ENCODE measurements around the gene RABGAP1L.

The RABGAP1L gene

GRCh38 chr1:174274884-174275283, 115.6 kb downstream of the RABGAP1L start:
- Histone ChIP-seq H4K91ac (ENCODE audit: low read depth, low read length, poor library complexity) (no peak overlapping the region), H2BK5ac (ENCODE audit: low read length) (no peak overlapping the region), H2BK120ac (ENCODE audit: low read depth, low read length) (no peak overlapping the region), H2AK5ac (ENCODE audit: low read depth, low read length) (no peak overlapping the region), H3K9me3 (replicated peaks in 1 of 2; ENCODE audit: control insufficient read depth in 2 of 2, insufficient read depth in 1 of 2, low read depth in 1 of 2, low read length in 2 of 2) (no peaks in the 10 kb centered on the region), H2BK12ac (ENCODE audit: low read length) (no peak overlapping the region), H3K27me3 (ENCODE audit: control insufficient read depth in 3 of 3, insufficient read depth in 3 of 3, low read depth in 1 of 3, low read length in 3 of 3) (no peaks in the 10 kb centered on the region), H3K18ac (ENCODE audit: low read length) (no peak overlapping the region), H2AFZ (ENCODE audit: low read length) (no peak overlapping the region), H3K23ac (ENCODE audit: low read depth, low read length, poor library complexity) (no peak overlapping the region), H3K27ac (replicated peaks; ENCODE audit: low read length) (no peak overlapping the region), H4K8ac (ENCODE audit: low read depth, low read length) (no peak overlapping the region), H3K36me3 (replicated peaks in 1 of 2; ENCODE audit: control insufficient read depth in 2 of 2, insufficient read depth in 2 of 2, low read length in 2 of 2) (no peaks in the 10 kb centered on the region), H3K9ac (ENCODE audit: low read depth, low read length, poor library complexity) (no peak overlapping the region), H3K79me1 (ENCODE audit: low read depth, low read length) (no peaks in the 10 kb centered on the region), H3K4ac (ENCODE audit: low read length) (no peak overlapping the region), H3K4me1 (ENCODE audit: control insufficient read depth in 2 of 2, insufficient read depth in 1 of 2, low read depth in 1 of 2, low read length in 2 of 2) (no peaks in the 10 kb centered on the region), H3K4me2 (ENCODE audit: insufficient read depth, low read length, poor library complexity, severe bottlenecking) (no peak overlapping the region), H2BK15ac (ENCODE audit: low read length) (no peak overlapping the region), H3K4me3 (ENCODE audit: low read length in 2 of 2) (no peak overlapping the region), H3K14ac (ENCODE audit: low read length) (no peak overlapping the region)
- no CpG with 5 or more reads among the region's 2 CpGs for WGBS, 2 donors (ENCODE audit: extremely low coverage in 2 of 2, insufficient read length in 2 of 2, insufficient replicate concordance in 1 of 2)
- no peak for DNase-seq (ENCODE audit: low spot score)

GRCh38 chr1:174276087-174276486, 116.8 kb downstream of the RABGAP1L start:
- Histone ChIP-seq H3K4ac (ENCODE audit: low read length) (no peak overlapping the region), H3K9ac (ENCODE audit: low read depth, low read length, poor library complexity) (no peak overlapping the region), H2AFZ (ENCODE audit: low read length) (no peak overlapping the region), H2BK120ac (ENCODE audit: low read depth, low read length) (no peak overlapping the region), H3K4me2 (ENCODE audit: insufficient read depth, low read length, poor library complexity, severe bottlenecking) (no peak overlapping the region), H3K9me3 (replicated peaks in 1 of 2; ENCODE audit: control insufficient read depth in 2 of 2, insufficient read depth in 1 of 2, low read depth in 1 of 2, low read length in 2 of 2) (no peaks in the 10 kb centered on the region), H3K14ac (ENCODE audit: low read length) (no peak overlapping the region), H2BK5ac (ENCODE audit: low read length) (no peak overlapping the region), H3K18ac (ENCODE audit: low read length) (no peak overlapping the region), H2BK15ac (ENCODE audit: low read length) (no peak overlapping the region), H2AK5ac (ENCODE audit: low read depth, low read length) (no peak overlapping the region), H3K23ac (ENCODE audit: low read depth, low read length, poor library complexity) (no peak overlapping the region), H3K4me1 (ENCODE audit: control insufficient read depth in 2 of 2, insufficient read depth in 1 of 2, low read depth in 1 of 2, low read length in 2 of 2) (no peaks in the 10 kb centered on the region), H3K27ac (replicated peaks; ENCODE audit: low read length) (no peak overlapping the region), H3K27me3 (ENCODE audit: control insufficient read depth in 3 of 3, insufficient read depth in 3 of 3, low read depth in 1 of 3, low read length in 3 of 3) (no peaks in the 10 kb centered on the region), H3K79me1 (ENCODE audit: low read depth, low read length) (no peaks in the 10 kb centered on the region), H3K36me3 (replicated peaks in 1 of 2; ENCODE audit: control insufficient read depth in 2 of 2, insufficient read depth in 2 of 2, low read length in 2 of 2) (no peaks in the 10 kb centered on the region), H4K8ac (ENCODE audit: low read depth, low read length) (no peak overlapping the region), H3K4me3 (ENCODE audit: low read length in 2 of 2) (no peak overlapping the region), H4K91ac (ENCODE audit: low read depth, low read length, poor library complexity) (no peak overlapping the region), H2BK12ac (ENCODE audit: low read length) (no peak overlapping the region)
- WGBS, 2 donors (ENCODE audit: extremely low coverage in 2 of 2, insufficient read length in 2 of 2, insufficient replicate concordance in 1 of 2), result no CpG with 5 or more reads among the region's 1 CpG
- DNase-seq (ENCODE audit: low spot score), result no peak

- no CpG with 5 or more reads among the region's 2 CpGs for WGBS, 2 donors (ENCODE audit: extremely low coverage in 2 of 2, insufficient read length in 2 of 2, insufficient replicate concordance in 1 of 2)
- Histone ChIP-seq H3K27ac (replicated peaks; ENCODE audit: low read length) (no peak overlapping the region), H2AFZ (ENCODE audit: low read length) (no peak overlapping the region), H2BK15ac (ENCODE audit: low read length) (no peak overlapping the region), H3K9ac (ENCODE audit: low read depth, low read length, poor library complexity) (no peak overlapping the region), H4K8ac (ENCODE audit: low read depth, low read length) (no peak overlapping the region), H3K18ac (ENCODE audit: low read length) (no peak overlapping the region), H2AK5ac (ENCODE audit: low read depth, low read length) (no peak overlapping the region), H3K79me1 (ENCODE audit: low read depth, low read length) (no peaks in the 10 kb centered on the region), H3K4me3 (ENCODE audit: low read length in 2 of 2) (no peak overlapping the region), H3K4me1 (ENCODE audit: control insufficient read depth in 2 of 2, insufficient read depth in 1 of 2, low read depth in 1 of 2, low read length in 2 of 2) (no peaks in the 10 kb centered on the region), H3K14ac (ENCODE audit: low read length) (no peak overlapping the region), H3K4ac (ENCODE audit: low read length) (no peak overlapping the region), H3K9me3 (replicated peaks in 1 of 2; ENCODE audit: control insufficient read depth in 2 of 2, insufficient read depth in 1 of 2, low read depth in 1 of 2, low read length in 2 of 2) (no peaks in the 10 kb centered on the region), H2BK12ac (ENCODE audit: low read length) (no peak overlapping the region), H3K36me3 (replicated peaks in 1 of 2; ENCODE audit: control insufficient read depth in 2 of 2, insufficient read depth in 2 of 2, low read length in 2 of 2) (no peaks in the 10 kb centered on the region), H2BK120ac (ENCODE audit: low read depth, low read length) (no peak overlapping the region), H2BK5ac (ENCODE audit: low read length) (no peak overlapping the region), H3K27me3 (ENCODE audit: control insufficient read depth in 3 of 3, insufficient read depth in 3 of 3, low read depth in 1 of 3, low read length in 3 of 3) (no peaks in the 10 kb centered on the region), H4K91ac (ENCODE audit: low read depth, low read length, poor library complexity) (no peak overlapping the region), H3K23ac (ENCODE audit: low read depth, low read length, poor library complexity) (no peak overlapping the region), H3K4me2 (ENCODE audit: insufficient read depth, low read length, poor library complexity, severe bottlenecking) (no peak overlapping the region)
- no peak for DNase-seq (ENCODE audit: low spot score)
Measured at GRCh38 chr1:174284052-174284451, 124.7 kb downstream of the RABGAP1L start.

DNA sequence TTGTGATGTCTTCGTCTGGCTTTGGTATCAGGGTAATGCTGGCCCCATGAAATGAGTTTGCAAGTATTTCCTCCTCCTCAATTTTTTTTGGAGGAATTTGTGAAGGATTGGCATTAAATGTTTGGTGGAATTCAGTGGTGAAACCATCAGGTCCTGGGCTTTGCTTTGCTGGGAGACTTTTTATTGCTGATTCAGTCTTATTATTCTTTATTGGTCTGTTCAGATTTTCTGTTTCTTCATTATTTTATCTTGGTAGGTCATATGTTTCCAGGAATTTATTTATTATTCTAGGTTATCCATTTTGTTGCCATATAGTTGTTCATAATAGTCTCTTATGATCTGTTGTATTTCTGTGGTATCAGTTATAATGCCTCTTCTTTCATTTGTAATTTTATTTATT, 126.7 kb downstream of the RABGAP1L start:
- no peaks in the 10 kb centered on the region for H3K4me1 ChIP-seq (ENCODE audit: control insufficient read depth in 2 of 2, insufficient read depth in 1 of 2, low read depth in 1 of 2, low read length in 2 of 2)
- no peak overlapping the region for H3K4me3 ChIP-seq (ENCODE audit: low read length in 2 of 2)
- no peaks in the 10 kb centered on the region for H3K36me3 ChIP-seq (replicated peaks in 1 of 2; ENCODE audit: control insufficient read depth in 2 of 2, insufficient read depth in 2 of 2, low read length in 2 of 2)
- no peak overlapping the region for H2BK15ac ChIP-seq (ENCODE audit: low read length)
- no peaks in the 10 kb centered on the region for H3K9me3 ChIP-seq (replicated peaks in 1 of 2; ENCODE audit: control insufficient read depth in 2 of 2, insufficient read depth in 1 of 2, low read depth in 1 of 2, low read length in 2 of 2)
- H2BK120ac ChIP-seq (ENCODE audit: low read depth, low read length), result no peak overlapping the region
- no peak overlapping the region for H4K8ac ChIP-seq (ENCODE audit: low read depth, low read length)
- no peak overlapping the region for H2AFZ ChIP-seq (ENCODE audit: low read length)
- no peak overlapping the region for H3K9ac ChIP-seq (ENCODE audit: low read depth, low read length, poor library complexity)
- DNase-seq (ENCODE audit: low spot score), result no peak
- H3K4ac ChIP-seq (ENCODE audit: low read length), result no peak overlapping the region
- no peak overlapping the region for H4K91ac ChIP-seq (ENCODE audit: low read depth, low read length, poor library complexity)
- no peak overlapping the region for H2AK5ac ChIP-seq (ENCODE audit: low read depth, low read length)
- no peak overlapping the region for H3K27ac ChIP-seq (replicated peaks; ENCODE audit: low read length)
- H3K14ac ChIP-seq (ENCODE audit: low read length), result no peak overlapping the region
- H3K4me2 ChIP-seq (ENCODE audit: insufficient read depth, low read length, poor library complexity, severe bottlenecking), result no peak overlapping the region
- H3K18ac ChIP-seq (ENCODE audit: low read length), result no peak overlapping the region
- H2BK12ac ChIP-seq (ENCODE audit: low read length), result no peak overlapping the region
- H3K27me3 ChIP-seq (ENCODE audit: control insufficient read depth in 3 of 3, insufficient read depth in 3 of 3, low read depth in 1 of 3, low read length in 3 of 3), result no peaks in the 10 kb centered on the region
- H3K79me1 ChIP-seq (ENCODE audit: low read depth, low read length), result no peaks in the 10 kb centered on the region
- WGBS, 2 donors (ENCODE audit: extremely low coverage in 2 of 2, insufficient read length in 2 of 2, insufficient replicate concordance in 1 of 2), result no CpG with 5 or more reads among the region's 1 CpG
- no peak overlapping the region for H2BK5ac ChIP-seq (ENCODE audit: low read length)
- no peak overlapping the region for H3K23ac ChIP-seq (ENCODE audit: low read depth, low read length, poor library complexity)

Measured in neuronal stem cell (in vitro differentiated cells).